Activated T-helper 2 cell treated with anti-CD3 and anti-CD28 coated beads, Interferon-gamma antibody, Interleukin-2, Interleukin-4, amounts not matched to agents 10 μg/mL and 5 μg/mL and 100 μg/mL, durations not matched to agents 14 hours and 24 hours and 36 hours (primary cell): ENCODE measurements around the gene BANF2. TPM values are rescaled to one million over a fixed set of nuclear protein-coding genes. Genes with fewer than 3 reads are reported as not detected.
A peak's percentile ranks its signal among the peaks of the same experiment; 100 is the strongest.

Experiments used
- DNase-seq: peaks from one replicate; pipeline ENCODE4 v3.0.0; 2021; ENCODE audit warnings: low spot score
- H3K27ac Mint-ChIP-seq: one replicate; pipeline ENCODE4 v1.8.0; 2021; ENCODE audit warnings: mixed read lengths
- H3K27me3 Mint-ChIP-seq: one replicate; pipeline ENCODE4 v1.8.0; 2021; ENCODE audit warnings: low read depth, mixed read lengths
- H3K36me3 Mint-ChIP-seq: one replicate; pipeline ENCODE4 v1.8.0; 2021; ENCODE audit warnings: low read depth, mixed read lengths
- H3K4me1 Mint-ChIP-seq: one replicate; pipeline ENCODE4 v1.8.0; 2021; ENCODE audit warnings: low read depth, mixed read lengths
- H3K4me3 Mint-ChIP-seq: one replicate; pipeline ENCODE4 v1.8.0; 2021; ENCODE audit warnings: low read depth, mild to moderate bottlenecking, moderate library complexity, mixed read lengths
- H3K9me3 Mint-ChIP-seq: one replicate; pipeline ENCODE4 v1.8.0; 2021; ENCODE audit warnings: mixed read lengths
- intact Hi-C: fragments of 100-400 bp; cut with micrococcal nuclease; formaldehyde crosslinking; loops from one replicate; pipeline ENCODE4 v1.15.1; 2023
- total RNA-seq: library from RNA; stranded (reverse); gene quantifications from 2 replicates; pipeline ENCODE4 v1.2.3, GENCODE V29; 2022

Gene BANF2
- not detected in 2 replicates for total RNA-seq

DNA sequence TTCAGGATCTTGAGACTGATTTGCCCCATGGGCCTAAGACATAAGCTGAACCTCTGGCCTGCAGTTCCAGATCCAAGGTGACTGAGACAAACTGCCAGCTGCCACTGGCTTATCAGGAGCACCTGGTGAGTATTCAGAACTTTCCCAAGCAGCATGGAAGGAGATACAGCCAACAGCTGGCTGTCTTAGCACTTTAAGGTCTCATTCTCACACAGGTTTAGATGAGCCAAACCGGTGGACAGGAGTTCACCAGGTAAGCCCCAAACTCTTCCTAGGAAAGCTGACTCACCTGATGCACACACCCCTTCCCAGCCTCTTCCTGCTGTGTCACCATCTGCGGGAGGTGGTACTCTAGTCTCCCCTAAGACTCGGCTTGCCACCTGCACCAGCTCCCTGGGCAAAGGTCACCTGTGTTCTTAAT is at the start of gene BANF2:
Gene BANF2 (plus strand): TSS at position 36 of the 421 bp plus-strand sequence. CDS start 25,060 bp downstream, outside the sequence.
- Mint-ChIP-seq H3K4me3 (no peak within 1 kb of the TSS), H3K27ac (no peak within 1 kb of the TSS), H3K9me3 (no peaks in the 10 kb centered on the region), H3K27me3 (peaks cover 4% of the 10 kb centered on the region), H3K36me3 (no peaks in the 10 kb centered on the region), H3K4me1 (no peaks in the 10 kb centered on the region)
- intact Hi-C loops: no loop called here
- DNase-seq: no peak

GRCh38 chr20:17650301-17651128 is 49.3 kb upstream of the BANF2 start:
- Mint-ChIP-seq H3K36me3 (peaks cover 2% of the 10 kb centered on the region), H3K4me3 (no peak overlapping the region), H3K27me3 (no peaks in the 10 kb centered on the region), H3K4me1 (peaks cover 8% of the 10 kb centered on the region), H3K9me3 (no peaks in the 10 kb centered on the region), H3K27ac (no peak overlapping the region)
- intact Hi-C loops: no loop called here
- DNase-seq: no peak

GRCh38 chr20:17651129-17651759 is 48.5 kb upstream of the BANF2 start:
- Mint-ChIP-seq H3K36me3 (peaks cover 4% of the 10 kb centered on the region), H3K27me3 (no peaks in the 10 kb centered on the region), H3K9me3 (no peaks in the 10 kb centered on the region), H3K27ac (no peak overlapping the region), H3K4me3 (no peak overlapping the region), H3K4me1 (peaks cover 9% of the 10 kb centered on the region)
- no peak for DNase-seq
- intact Hi-C loops: no loop called here

DNA sequence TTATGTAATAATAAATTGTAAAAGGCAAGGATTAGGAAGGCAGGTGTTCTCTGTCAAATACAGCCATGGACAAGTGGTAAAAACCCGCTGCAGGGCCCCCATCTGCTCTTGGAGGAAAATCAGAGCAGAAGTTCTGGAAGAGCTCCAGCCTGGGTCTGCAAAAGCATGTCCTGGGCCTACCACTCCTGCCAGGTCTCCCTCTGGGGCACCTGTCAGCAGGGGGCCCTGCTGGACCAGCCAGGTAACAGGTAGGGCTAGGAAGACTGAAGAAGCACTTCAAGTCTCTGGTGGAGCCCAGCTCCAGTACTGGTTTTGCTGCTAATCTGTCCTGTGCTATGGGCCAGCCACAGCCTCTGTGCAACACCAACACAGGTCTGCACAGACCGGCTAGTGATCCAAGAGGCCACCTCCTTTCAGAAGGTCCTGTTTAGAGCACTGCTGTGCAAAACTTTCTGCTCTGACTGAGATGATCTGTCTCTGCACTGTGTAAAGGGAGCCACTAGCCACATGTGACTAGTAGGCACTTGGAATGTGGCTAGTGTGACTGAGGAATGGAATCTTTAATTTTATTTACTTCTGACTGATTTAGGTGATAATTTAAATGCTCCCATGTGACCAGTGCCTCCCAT is 47.9 kb upstream of the BANF2 start:
- H3K9me3 Mint-ChIP-seq: no peaks in the 10 kb centered on the region
- H3K4me3 Mint-ChIP-seq: no peak overlapping the region
- no peaks in the 10 kb centered on the region for H3K27me3 Mint-ChIP-seq
- intact Hi-C loops: no loop called here
- H3K27ac Mint-ChIP-seq: no peak overlapping the region
- no peak for DNase-seq
- peaks cover 10% of the 10 kb centered on the region for H3K36me3 Mint-ChIP-seq
- peaks cover 6% of the 10 kb centered on the region for H3K4me1 Mint-ChIP-seq

DNA sequence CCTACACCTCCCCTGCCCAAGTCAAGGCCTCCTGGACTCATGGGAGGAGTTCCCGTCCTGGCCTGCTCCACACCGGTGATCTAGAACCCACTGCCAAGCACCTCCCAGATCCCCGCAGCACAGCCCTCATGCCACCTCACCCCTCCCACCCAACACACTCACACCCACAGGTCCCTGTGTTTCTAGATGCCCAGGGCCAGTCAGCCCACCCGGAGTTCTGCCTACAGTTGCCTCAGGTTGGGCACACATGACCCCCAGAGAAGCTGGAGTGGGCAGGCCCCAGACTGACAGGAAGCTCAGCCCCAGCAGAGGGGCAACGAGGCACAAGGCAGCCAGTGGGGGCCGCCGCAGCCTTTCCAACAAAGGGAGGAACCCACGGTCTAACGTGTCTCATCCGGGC is 47.4 kb upstream of the BANF2 start:
- H3K4me3 Mint-ChIP-seq: no peak overlapping the region
- peaks cover 4% of the 10 kb centered on the region for H3K4me1 Mint-ChIP-seq
- no peaks in the 10 kb centered on the region for H3K9me3 Mint-ChIP-seq
- intact Hi-C loops: no loop called here
- no peak overlapping the region for H3K27ac Mint-ChIP-seq
- DNase-seq: no peak
- no peaks in the 10 kb centered on the region for H3K27me3 Mint-ChIP-seq
- peaks cover 13% of the 10 kb centered on the region for H3K36me3 Mint-ChIP-seq

DNA sequence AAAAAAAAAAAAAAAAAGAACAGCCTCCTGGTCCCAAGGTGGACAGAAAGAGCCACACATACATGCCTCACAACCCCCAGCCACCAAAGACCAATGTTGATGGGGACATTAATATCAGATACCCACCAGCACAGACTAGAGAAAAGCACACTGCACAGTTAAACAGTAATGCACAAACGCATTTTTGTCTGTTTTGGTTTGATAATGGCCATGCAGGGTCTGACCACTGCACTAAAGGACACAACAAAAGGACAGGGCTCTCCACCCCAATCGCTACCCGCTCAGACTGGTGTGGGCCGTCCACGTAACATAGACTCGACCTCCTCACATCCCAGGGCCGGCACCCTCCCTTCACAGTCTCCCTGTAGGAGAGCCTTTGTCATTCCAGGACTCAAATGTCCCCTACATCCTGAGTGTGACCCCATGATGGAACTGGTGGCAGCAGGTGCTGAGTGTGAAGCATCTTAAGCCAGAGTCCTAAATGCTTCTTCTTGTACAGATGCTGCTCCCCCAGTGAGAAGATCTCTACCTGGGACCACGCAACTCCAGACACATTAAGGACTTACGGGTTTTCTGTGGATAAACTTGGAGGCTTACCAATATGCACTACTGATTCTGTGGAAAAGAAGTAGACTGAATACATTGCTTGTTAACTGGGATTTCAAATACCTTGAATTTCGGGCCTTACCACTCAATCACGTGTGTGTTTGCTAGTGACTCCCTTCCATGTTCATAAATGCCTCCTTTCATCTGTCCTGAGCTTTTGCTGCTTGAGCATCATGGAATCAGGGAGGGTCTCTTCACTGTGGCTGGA is 45.7 kb upstream of the BANF2 start:
- peaks cover 28% of the 10 kb centered on the region for H3K36me3 Mint-ChIP-seq
- intact Hi-C loops: no loop called here
- no peak for DNase-seq
- no peaks in the 10 kb centered on the region for H3K9me3 Mint-ChIP-seq
- H3K27ac Mint-ChIP-seq: no peak overlapping the region
- H3K27me3 Mint-ChIP-seq: no peaks in the 10 kb centered on the region
- peaks cover 8% of the 10 kb centered on the region for H3K4me1 Mint-ChIP-seq
- no peak overlapping the region for H3K4me3 Mint-ChIP-seq

- Mint-ChIP-seq H3K4me3 (no peak overlapping the region), H3K27me3 (no peaks in the 10 kb centered on the region), H3K9me3 (no peaks in the 10 kb centered on the region), H3K36me3 (peaks cover 32% of the 10 kb centered on the region), H3K4me1 (peaks cover 8% of the 10 kb centered on the region), H3K27ac (no peak overlapping the region)
- no peak for DNase-seq
- intact Hi-C loops: no loop called here
Measured at GRCh38 chr20:17654649-17655285, 45.0 kb upstream of the BANF2 start.

DNA sequence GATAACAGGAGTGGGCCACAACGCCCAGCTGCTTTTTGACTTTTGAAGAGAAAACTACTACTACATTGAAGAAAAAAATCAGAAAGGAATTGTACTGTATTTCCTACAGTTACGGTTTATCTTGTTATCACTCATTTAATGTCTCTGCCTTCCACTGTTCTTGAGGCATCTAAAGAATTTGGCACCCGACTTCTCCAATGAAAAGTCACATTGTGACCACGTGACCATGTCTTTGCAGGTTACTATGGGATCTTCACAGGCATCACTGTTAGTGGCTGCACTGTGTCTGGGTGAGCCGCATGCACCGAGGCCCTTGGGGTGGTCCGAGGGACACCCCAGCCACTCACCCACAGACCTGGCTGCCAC is 44.5 kb upstream of the BANF2 start:
- no peak overlapping the region for H3K27ac Mint-ChIP-seq
- no peak overlapping the region for H3K4me3 Mint-ChIP-seq
- intact Hi-C loops: no loop called here
- H3K36me3 Mint-ChIP-seq: peaks cover 37% of the 10 kb centered on the region
- peaks cover 9% of the 10 kb centered on the region for H3K4me1 Mint-ChIP-seq
- no peak for DNase-seq
- H3K27me3 Mint-ChIP-seq: no peaks in the 10 kb centered on the region
- H3K9me3 Mint-ChIP-seq: peaks cover 3% of the 10 kb centered on the region

GRCh38 chr20:17655865-17656479 is 43.8 kb upstream of the BANF2 start:
- Mint-ChIP-seq H3K4me1 (peaks cover 15% of the 10 kb centered on the region), H3K4me3 (no peak overlapping the region), H3K27ac (no peak overlapping the region), H3K27me3 (no peaks in the 10 kb centered on the region), H3K36me3 (peaks cover 44% of the 10 kb centered on the region), H3K9me3 (peaks cover 6% of the 10 kb centered on the region)
- DNase-seq: no peak
- intact Hi-C loops: no loop called here

DNA sequence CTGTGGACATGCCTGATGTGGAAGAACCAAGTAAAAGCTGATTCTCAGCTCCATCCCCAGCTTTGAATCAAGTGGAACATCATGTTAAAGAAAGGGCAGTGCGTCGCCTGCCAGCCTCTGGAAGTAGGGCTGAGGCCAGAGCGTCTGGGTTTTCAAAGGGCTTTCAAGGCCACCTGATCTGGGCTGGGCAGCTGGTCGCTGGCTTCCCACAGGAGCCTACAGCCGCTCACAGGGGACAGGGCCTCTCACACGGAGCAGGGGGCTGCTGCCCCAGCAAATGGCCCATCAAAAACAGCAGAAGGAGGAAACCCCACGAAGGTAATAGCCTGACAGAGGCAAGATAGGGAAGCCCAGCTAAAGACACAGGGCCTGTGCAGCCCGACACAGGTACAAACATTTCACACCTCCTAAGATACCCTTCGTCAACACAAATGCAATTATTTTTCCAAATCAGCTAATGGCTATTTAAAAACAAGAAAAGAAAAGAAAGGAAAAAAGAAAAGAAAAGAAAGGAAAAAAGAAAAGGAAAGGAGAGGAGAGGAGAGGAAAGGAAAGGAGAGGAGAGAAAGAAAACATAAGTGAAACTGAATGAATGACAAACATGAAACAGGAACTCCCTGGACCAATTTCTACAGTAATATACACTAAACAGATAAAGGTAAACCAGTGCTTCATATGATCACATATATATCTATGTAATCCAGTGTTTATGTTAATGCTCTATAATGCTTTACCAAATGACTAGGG is 42.5 kb upstream of the BANF2 start:
- no peaks in the 10 kb centered on the region for H3K27me3 Mint-ChIP-seq
- H3K36me3 Mint-ChIP-seq: peaks cover 52% of the 10 kb centered on the region
- H3K27ac Mint-ChIP-seq: peak overlapping the region; percentile 20
- intact Hi-C loops: no loop called here
- DNase-seq: no peak
- no peak overlapping the region for H3K4me3 Mint-ChIP-seq
- H3K9me3 Mint-ChIP-seq: peaks cover 6% of the 10 kb centered on the region
- peaks cover 22% of the 10 kb centered on the region for H3K4me1 Mint-ChIP-seq

GRCh38 chr20:17657898-17658647 is 41.7 kb upstream of the BANF2 start:
- H3K9me3 Mint-ChIP-seq: peaks cover 6% of the 10 kb centered on the region
- H3K27ac Mint-ChIP-seq: no peak overlapping the region
- DNase-seq: no peak
- peaks cover 56% of the 10 kb centered on the region for H3K36me3 Mint-ChIP-seq
- no peaks in the 10 kb centered on the region for H3K27me3 Mint-ChIP-seq
- no peak overlapping the region for H3K4me3 Mint-ChIP-seq
- intact Hi-C loops: no loop called here
- peaks cover 28% of the 10 kb centered on the region for H3K4me1 Mint-ChIP-seq
